ENCODE data around the gene PTK6.

Gene PTK6

DNA sequence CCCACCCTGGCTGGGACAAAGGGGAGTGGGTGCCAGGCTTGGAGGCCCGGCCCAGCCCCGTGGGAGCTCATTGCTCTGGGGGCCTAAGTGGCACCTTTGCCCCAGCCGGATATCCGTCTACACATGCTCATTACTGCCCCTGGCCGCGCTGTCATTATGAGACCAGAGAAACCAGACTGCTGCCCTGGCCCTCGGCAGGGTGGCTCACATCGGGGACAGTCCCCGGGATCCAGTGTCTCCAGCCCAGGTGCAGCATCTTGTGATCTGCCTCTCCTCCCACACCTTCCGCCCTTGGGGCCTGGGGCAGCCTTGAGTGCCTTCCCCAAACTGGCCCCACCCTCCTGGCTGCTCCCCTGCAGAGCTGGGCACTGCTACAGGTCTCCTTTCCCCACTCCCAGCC is 5.5 kb upstream of the PTK6 start:
- peak in 1 of 2 donors; percentile 42 for DNase-seq

DNA sequence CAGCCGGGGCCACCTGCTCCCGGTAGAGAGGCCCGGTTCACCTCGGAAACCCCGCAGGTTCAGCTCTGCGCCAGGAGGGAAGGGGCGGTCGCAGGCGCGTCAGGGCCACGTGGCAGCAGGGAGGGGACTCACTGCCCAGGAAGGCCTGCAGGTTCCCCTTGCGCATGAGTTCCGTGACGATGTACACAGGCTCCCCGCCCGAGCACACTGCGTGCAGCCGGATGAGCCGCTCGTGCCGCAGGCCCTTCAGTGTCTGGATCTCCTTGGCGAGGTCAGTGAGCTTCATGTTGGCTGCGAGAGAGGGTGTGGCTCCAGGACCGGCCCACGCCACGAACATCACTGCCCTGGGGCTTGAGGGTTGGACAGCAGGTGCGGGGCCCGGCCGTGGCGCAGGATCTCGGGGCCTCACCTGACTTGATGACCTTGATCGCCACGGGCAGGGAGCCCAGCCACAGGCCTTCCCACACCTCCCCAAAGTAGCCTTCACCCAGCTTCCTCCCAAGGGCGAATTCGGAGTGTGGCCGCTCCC is 4.9 kb upstream of the PTK6 start:
- DNase-seq: no peak

DNA sequence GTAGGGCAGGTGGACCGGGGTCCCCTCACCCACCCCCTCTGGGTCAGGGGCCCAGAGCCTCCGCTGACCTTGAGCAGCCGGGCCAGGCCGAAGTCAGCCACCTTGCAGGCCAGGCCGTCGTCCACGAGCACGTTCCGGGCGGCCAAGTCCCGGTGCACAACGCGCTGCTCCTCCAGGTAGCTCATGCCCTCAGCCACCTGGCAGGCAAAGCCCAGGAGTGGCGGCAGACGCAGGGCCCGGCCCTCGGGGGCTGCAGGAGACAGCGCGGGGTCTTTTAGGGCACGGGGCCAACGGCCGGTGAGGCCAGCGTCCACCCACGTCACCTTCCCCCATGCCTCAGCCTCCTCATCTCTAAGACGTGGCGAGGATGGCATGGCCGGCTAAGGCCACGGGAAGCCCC is 4.2 kb upstream of the PTK6 start:
- DNase-seq: no peak

DNA sequence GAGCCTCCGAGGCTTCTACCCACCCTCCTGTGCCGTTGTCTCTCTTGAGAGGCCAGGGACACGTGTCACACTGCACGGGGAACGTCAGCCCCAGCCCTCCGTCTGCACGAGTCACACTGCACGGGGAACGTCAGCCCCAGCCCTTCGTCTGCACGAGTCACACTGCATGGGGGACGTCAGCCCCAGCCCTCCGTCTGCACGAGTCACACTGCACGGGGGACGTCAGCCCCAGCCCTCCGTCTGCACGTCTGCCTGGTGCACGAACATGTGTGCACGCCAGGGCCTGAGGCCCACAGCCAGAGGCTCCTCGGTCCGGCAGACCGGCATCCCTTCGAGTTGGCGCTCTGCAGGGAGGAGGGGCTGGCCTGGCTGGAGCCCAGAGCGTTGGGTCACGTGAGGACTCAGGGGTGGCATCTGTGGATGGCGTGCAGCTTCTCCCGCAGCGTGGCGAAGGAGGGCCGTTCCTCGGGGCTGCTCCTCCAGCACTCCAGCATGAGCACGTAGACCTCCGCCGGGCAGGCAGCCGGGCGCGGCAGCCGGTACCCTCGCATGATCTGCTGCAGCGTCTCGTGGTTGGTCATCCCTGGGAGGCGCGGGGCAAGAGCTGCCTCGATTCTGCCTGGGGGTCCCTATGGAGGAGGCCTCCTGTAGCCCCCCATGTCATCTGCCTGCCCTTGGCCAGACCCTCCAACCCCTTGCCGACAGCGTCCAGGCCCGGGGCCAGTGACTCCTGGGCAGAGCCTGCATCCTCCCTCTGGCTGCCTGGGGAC is 3.4 kb upstream of the PTK6 start:
- DNase-seq: no peak

DNA sequence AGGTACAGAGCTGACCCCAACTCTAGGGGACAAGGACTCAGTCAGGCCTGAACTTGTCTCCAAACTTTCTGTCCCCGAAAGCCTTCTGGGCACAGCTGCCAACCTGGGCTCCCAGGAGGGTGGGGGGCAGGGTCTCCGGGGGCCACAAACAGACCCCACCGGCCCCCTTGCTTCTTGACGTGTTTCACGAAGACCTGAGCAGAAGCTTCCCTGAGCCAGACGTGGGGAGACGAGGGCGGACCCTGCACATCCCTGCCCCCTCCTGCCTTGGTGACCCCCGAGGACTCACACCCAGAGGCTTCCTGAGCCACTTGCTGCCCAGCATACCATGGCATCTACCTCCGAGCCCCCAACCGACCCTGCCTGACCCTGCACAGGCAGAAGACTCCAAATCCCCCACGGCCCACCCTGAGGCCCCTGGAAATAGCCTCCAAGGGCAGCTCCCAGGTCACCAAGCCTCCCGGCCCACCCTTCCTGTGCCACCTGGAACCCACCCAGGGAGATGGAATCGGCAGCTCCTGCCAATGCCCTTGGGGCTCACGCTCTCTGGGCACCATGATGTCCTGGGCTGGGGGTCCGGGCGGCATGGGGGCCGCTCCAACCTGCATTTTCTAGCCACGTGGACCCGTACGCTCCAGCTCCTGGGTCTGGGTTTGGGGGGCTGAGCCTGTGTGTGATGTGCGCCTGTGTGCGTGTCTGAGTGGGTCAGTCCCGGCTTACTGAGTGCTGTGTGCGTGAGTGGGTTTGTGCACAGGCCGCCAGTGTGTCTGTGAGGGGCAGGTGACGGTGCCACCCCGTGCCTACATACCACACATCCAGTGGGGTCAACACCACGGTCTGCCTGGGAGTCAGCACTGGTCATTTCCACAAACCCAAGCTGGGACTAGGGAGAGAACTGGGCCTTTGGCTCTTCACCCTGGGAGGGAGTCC is 2.5 kb upstream of the PTK6 start:
- DNase-seq: no peak

DNA sequence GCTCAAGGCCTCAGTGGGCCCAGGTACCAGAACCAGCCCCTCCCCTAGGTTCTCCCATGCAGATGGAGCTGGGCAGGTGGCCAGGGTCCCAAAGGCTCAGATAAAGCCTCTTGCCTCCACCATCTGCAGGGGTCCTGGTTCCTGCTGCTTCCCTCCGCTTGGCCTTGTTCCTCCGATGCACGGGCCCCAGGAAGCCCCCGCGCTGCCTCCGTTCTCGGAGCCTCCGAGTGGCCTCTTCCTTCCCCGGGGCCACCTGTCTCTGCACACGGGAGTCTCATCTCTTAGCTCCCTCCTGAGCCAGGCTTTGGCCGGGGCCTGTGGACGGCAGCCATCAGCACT is 1.9 kb upstream of the PTK6 start:
- DNase-seq: no peak

DNA sequence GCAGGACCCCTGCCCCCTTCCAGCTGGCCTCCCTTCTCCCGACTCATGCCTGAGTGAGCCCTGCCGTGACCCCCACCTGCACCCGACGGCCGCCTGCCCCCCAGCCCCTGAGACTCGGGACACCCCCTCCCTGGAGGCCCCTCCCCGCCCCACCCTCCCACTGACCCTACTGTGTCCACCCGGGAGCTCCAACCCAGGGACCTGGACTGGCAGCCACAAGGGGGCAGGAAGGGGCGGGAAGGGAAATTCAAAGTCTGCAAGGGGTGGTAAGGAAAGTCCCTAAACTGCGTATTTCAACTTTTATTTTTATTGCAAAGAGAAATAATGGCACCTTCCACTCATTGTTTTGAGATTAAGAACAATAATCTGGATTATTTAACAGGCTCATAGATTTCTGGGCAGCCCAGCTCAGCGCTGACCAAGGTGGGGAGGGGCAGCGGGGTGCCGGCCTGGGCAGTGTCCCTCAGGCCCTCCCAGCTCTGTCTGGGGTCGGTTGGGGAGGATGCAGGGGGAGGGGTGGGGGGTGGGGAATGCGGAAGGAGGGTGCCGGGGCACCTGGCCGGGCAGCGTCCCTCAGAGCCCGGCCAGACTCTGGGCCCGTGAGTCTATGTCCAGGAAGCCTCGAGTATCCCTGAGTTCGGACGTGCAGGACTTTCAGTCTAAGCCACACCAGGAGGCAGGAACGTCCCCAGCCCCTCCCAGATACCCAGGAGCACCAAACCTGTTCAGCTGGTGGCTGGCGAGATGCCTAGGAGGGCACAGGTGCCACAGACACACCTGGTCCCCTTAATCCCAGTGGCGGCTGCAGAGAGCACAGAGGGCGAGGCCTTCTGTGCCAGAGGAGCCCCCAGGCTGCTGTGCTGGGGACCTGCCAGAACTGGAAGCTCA is 1.3 kb upstream of the PTK6 start:
- DNase-seq: peak; percentile 62

DNA sequence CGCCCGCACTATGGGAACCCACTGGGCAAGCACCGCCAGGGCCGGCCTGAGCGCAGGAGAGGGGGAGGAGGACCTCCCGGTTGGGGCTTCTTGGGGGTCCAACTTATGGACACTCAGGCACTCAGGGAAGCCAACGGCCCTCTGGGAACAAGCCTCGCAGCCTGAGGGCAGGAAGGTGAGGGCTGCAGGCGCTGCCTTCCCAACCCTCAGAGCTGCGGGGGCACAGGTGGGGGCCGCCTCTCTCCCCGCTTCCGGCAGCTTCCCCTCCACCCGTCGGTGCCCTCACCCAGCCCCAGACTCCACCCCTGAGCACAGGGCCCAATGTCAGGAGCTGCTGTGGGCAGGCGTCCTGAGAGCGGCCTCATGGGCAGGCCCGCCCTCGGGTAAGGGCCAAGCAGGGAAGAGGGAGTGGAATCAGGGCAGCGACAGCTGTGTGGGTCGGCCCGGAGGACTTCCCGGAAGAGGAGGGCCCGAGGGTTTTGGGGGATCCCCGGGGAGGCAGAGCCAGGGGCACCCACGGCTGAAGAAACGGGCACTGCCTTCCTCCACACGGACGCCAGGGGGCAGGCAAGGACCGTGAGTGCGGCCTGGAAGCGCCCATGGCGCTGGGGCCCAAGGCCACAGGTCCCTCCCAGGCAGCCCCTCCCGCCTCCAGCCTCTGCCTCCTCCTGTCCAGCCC is 488 bp upstream of the PTK6 start:
- DNase-seq: peak; percentile 95 to 97

DNA sequence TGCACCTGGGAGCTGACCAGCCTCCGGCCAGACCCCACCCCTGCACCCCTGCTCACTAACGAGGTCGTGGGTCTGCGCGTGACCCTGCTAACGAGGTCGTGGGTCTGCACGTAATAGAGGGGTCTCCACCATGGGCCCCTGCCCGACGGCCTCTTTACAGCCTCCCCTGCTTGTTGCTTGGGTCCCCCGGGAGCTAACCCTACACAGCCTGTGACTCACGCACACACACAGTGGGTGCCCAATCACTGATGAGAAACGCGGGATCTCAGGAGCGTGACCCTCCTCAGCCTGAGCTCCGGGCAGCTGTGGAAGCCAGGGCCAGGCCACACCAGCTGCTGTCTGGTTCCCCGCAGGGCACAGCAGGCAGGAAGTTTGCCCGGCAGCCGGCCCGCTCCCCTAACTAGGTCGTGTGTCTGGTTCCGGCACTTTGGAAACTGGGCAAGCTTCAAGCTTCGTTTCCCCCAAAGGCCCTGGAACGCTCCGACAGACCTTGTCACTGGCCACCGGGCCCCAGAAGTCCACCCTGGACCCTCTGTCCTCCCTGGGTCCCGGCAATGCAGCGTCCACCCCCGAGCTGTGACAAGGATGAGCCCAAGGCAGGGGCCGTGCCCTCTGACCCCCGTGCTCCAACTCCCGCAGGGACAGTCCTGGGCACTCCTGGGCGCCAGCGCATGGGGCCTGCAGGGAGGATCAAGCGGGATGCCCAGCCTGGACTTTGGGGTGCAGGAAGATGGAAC is 767 bp downstream of the PTK6 start:
- no peak for DNase-seq

DNA sequence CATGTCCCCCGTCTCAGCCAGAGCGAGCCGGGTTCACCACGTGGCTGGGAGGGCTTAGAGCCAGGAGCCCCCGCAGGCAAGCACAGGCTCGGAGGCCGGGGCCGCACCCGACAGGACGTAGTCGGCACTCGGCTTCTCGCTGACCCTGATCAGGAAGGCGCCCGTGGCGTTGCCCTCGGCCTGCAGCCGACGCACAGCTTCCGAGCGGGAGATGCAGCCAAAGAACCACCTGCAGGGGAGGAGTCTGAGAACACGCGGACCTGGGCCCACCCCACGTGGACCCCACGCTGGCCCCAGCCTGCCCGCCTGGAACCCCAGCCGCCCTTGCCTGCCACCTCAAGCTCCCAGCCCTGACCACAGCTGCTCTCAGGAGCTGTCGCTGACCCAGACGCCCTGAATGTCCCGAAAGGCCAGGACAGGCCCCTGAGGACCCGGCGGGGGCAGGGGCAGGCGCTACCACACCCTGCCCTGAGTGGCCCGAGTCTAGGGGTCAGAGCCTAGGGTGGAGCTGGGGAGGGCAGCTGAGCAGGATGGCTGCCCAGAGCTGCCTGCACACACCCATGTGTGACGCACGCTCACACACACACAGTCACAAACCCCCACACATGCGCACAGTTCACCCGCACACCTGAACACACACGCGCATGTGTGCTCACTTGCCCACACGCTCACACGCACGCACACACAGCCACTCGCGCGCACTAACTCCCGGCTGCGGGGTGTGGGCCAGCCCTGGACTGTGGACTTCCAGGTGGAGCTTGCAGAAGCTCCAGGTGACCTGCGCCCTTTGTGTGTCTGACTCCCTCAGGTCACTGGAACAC is 2.1 kb downstream of the PTK6 start:
- no peak for DNase-seq

DNA sequence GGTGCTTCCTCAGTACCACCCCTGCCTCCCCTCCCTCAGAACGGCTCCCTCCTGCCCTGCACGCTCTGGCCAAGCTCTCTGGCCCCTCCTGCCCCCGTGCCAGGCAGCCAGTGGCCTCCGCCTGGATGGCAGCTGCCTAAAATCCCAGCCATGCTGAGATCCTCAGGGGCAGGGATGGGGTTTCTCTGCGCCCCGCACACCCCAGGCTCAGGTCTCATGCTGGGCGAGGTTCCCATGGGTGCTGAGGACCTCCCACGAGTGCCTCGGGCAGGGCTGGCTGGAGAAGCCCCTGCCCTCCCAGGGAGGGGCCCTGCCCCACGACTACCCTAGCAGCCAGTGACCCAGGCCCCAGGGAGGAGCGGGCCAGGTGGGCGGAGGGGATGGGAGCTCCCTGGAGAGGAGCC is 2.7 kb downstream of the PTK6 start:
- no peak for DNase-seq

DNA sequence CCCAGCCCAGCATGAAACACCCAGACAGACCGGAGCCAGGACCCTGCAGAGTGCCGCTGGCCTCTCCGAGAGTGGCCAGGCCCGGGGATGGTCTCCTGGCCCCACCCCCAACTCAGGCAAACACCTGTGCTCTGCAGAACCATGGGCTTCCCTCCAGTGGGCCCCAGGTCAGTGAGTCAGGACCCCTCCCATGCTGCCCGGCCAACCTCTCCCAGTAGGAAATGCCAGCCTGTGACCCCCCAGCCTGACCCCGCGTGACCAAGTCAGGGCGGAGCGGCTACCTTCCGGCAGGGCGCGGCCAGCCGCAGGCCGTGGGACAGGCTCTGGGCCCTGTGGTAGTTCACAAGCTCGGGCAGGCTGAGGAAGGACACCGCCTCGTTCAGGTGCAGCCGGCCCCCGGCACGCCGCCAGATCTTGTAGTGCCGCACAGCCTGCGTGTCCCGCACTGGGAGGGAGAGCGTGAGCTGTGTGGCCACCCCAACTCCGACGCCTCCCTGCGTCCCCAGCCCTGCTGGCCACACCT is 3.2 kb downstream of the PTK6 start:
- no peak for DNase-seq

DNA sequence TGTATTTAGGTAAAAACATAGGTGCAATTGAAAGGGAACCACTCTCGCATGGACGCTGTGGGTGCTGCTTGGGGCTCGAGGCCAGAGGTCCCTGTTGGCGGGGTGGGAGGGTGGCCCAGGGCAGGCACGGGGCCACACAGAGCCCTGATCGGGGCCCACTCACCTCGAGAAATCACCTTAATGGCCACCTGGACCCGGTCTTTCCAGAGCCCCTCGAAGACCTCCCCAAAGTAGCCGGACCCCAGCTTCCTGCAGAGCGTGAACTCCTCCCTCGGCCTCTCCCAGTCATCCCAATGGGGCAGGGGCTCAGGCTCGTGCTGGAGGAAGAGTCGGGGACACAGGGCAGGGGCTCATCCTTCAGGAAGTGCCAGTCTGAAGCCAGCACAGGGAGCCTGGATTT is 3.8 kb downstream of the PTK6 start:
- no peak for DNase-seq

DNA sequence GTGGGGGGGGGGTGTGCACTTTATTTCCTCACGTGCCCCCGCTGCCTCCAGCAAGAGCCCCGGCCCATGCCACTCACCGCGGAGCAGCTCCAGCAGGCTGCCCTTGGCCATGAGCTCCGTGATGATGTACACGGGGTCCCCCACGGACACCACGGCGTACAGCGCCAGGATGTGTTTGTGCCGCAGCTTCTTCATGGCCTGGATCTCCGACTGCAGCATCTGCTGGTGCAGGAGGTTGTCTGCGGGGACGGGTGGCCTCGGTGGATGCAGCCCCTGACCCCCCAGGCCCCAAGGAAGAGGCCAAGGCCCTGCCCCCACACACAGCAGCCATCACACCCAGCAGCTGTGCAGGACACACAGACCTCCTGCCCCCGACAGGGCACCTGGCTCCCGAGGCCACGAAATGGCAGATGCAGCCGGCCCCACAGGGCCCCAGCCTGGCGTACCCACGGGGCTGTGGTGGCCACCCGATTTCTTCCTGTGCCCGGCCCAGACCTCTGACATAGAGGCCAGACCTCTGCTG is 4.7 kb downstream of the PTK6 start:
- DNase-seq: no peak

DNA sequence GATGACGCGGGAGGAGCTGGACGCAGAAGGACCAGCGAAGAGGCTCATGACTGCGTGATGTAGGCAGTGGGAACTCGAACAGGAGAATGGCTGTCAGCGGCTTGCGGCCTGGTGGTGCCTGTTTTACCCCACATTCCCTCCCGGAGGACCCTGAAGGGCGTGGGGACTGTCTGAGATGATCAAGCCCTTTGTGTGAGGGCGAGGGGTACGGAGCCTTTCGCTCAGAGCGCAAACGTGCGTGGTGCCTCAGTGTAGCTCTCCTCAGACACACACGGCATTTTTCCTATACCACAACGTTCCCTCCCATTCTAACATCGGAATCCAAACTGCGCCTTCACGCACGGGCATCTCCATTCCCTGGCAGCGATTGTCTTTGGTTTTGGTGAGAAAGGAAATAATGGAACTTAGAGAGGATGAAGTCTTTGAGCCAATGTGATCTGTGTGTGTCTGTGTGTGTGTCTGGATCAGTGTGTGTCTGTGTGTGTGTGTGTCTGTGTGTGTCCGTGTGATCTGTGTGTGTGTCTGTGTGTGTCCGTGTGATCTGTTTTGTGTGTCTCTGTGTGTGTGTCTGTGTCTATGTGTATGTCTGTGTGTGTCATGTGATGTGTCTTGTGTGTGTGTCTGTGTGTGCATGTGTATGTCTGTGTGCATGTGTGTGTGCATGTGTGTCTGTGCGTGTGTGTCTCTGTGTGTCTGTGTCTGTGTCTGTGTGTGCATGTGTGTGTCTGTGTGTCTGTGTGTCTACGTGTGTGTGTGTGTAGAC is 5.3 kb downstream of the PTK6 start:
- DNase-seq: no peak

DNA sequence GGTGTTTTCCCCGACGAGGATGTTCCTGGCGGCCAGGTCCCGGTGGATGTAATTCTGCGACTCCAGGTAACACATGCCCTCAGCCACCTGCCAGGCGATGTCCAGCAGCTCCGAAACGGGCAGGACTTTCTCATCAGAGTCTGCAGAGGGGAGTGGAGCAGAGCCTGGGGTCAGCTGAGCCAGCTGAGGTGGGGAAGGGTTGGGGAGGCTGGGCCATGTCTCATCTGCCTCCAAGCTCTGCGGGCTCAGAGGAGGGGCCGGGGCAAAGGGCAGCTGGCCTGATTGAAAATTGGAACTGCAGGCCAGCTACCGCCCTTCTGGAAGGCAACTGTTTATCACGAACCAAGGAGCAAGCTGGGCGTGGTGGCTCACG is 6.4 kb downstream of the PTK6 start:
- DNase-seq: no peak

DNA sequence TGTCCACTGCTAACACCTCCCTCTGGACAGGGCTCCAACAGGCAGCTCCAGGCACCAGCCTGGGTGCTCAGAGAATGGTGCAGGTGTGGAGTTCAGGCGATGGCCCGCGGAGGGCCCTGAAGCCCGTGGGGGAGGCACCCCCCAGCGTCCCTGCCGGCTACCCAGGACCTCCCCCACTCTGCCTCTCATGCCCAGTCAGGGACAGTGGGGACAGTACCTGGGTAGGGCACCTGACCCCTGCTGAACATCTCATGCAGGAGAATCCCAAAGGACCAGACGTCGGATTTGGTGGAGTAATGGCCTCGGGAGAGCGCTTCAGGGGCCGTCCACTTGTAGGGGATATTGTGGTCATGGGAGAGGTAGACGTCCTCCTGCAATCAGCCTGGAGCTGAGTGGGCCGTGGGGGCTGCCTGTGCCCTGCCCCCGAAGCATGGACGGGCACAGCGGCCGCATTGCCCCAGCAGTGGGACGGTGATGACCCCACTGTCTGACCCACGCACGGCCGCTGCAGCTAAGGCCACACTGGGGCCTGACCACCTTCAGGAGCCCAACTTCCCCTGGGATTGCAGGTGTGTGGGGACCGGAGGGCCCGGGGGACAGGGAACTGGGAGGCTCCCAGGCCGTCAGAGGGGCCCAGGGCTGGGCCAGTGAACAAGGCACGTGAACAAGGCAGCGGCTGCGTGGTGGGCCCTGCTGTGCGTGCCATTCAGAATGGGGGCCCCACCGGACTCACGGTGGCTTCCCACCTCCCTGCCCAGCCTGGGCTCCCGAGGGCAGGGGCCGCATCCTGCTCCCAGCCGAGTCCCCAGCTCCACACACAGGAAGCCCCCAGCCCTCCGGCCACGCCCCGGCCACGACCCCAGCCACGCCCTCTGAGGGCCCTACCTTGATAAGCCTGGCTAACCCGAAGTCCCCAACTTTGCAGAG is 7.1 kb downstream of the PTK6 start:
- no peak for DNase-seq

DNA sequence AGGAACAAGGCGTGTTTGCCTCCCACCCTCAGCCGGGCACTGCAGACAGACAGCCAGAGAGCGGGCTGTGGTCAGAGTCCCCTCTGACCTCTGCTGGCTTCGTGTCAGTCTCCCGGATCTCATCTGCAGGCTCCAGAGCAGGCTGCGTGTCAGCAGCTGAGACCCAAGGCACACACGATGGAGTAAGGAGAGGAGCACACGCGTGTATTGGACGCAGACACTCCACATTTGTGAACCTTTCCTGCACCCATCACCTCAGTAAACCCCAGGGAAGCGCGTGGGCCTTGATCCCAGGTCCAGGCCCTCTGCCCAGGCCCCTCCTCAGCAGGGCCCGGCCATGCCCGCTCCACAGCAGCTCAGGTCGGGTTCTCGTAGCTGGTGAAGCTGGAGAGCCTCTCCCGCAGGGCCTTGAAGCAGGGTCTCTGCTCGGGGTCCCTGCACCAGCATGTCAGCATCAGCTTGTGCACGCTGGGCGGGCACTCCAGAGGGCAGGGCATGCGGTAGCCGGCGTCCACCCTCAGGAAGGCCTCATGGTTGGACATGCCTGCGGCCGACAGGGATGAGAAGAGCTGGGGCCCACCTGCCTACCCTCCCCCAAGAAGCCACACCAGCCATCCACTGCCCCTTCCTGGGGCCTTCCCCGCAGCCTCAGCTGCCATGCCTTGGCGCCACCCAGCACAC is 7.9 kb downstream of the PTK6 start:
- DNase-seq: no peak
